Lower lobe of right lung (tissue), 2 donors: ENCODE data around the gene RAB13. TPM values are rescaled to one million over a fixed set of nuclear protein-coding genes. Genes with fewer than 3 reads are reported as not detected.

ENCODE experiments used
- ATAC-seq, 2 donors: fragments of 200-7000 bp; cut with Tn5 transposase; one replicate each; pipeline ENCODE4 v1.9.1; 2020 to 2022; ENCODE audit warnings: mild to moderate bottlenecking in 2 of 2, moderate library complexity in 2 of 2
- DNase-seq: peaks from one replicate; pipeline ENCODE4 v3.0.0-alpha.2; 2020
- H3K27ac ChIP-seq: fragments of 200-600 bp; one replicate; pipeline ENCODE4 v1.8.0; 2022
- H3K27me3 ChIP-seq: fragments of 200-600 bp; one replicate; pipeline ENCODE4 v1.8.0; 2022; ENCODE audit warnings: low read depth
- H3K36me3 ChIP-seq: fragments of 200-600 bp; one replicate; pipeline ENCODE4 v1.8.0; 2022; ENCODE audit warnings: mild to moderate bottlenecking
- H3K4me1 ChIP-seq: fragments of 200-600 bp; one replicate; pipeline ENCODE4 v1.8.0; 2022
- H3K4me3 ChIP-seq: fragments of 200-600 bp; one replicate; pipeline ENCODE4 v1.8.0; 2022; ENCODE audit warnings: mild to moderate bottlenecking
- H3K9me3 ChIP-seq: fragments of 200-600 bp; one replicate; pipeline ENCODE4 v1.8.0; 2022
- intact Hi-C: fragments of 100-400 bp; cut with DNase I; formaldehyde crosslinking; loops from one replicate; pipeline ENCODE4 v1.11.0; 2022
- total RNA-seq: library from RNA; stranded (reverse); fragmentation: NEBNext Ultra II Directional; extraction: Animal tissue kit (Norgen Biotek cat#: 25700); gene quantifications from one replicate; pipeline ENCODE4 v1.2.1, GENCODE V29; 2021
- TF ChIP-seq, protein P1 (sequence below): fragments of 200-600 bp; IDR thresholded peaks from one replicate; pipeline ENCODE4 v1.8.0; 2022; ENCODE audit warnings: antibody characterized with exemption, mild to moderate bottlenecking
- donor health status: DM: no; HTN: yes; CAD: no; lungs with severe emphysema.

Gene RAB13
- total RNA-seq, 1 donor from 2014 or later: 103 TPM

DNA sequence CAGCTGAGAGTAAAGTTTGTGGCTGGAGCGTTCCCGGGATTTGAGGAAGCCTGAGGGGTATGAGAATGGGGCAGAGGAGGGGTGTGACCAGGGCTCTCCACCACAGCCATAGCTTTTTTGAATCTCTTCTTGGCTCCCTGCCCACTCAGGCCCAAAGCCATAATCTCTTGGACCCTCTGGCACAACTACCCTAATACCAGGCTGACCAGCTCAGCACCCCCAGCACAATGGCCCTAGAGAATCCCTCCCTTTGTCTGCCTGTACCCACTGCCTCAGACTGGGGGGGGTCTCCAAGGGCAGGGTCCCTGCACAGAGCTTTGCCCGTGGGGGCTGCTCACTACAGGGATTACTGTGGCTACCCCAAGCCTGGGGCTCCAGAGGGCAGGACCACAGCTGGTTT is 47.1 kb downstream of the RAB13 start:
- ATAC-seq (no peak), DNase-seq (no peak)

GRCh38 chr1:153937331-153937730 is 48.8 kb downstream of the RAB13 start:
- Histone ChIP-seq H3K9me3 (no peaks in the 10 kb centered on the region), H3K4me3 (no peak overlapping the region), H3K27ac (no peak overlapping the region), H3K27me3 (no peaks in the 10 kb centered on the region), H3K36me3 (peaks cover 100% of the 10 kb centered on the region), H3K4me1 (no peaks in the 10 kb centered on the region)
- ATAC-seq (no peak), DNase-seq (no peak)
- intact Hi-C loops: no loop called here
- TF ChIP-seq, protein P1, sequence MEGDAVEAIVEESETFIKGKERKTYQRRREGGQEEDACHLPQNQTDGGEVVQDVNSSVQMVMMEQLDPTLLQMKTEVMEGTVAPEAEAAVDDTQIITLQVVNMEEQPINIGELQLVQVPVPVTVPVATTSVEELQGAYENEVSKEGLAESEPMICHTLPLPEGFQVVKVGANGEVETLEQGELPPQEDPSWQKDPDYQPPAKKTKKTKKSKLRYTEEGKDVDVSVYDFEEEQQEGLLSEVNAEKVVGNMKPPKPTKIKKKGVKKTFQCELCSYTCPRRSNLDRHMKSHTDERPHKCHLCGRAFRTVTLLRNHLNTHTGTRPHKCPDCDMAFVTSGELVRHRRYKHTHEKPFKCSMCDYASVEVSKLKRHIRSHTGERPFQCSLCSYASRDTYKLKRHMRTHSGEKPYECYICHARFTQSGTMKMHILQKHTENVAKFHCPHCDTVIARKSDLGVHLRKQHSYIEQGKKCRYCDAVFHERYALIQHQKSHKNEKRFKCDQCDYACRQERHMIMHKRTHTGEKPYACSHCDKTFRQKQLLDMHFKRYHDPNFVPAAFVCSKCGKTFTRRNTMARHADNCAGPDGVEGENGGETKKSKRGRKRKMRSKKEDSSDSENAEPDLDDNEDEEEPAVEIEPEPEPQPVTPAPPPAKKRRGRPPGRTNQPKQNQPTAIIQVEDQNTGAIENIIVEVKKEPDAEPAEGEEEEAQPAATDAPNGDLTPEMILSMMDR: no peak

More for the DNA sequence above, 47.1 kb downstream of the RAB13 start:
- Histone ChIP-seq H3K36me3 (peaks cover 97% of the 10 kb centered on the region), H3K4me3 (no peak overlapping the region), H3K27me3 (no peaks in the 10 kb centered on the region), H3K27ac (no peak overlapping the region), H3K4me1 (peaks cover 10% of the 10 kb centered on the region), H3K9me3 (no peaks in the 10 kb centered on the region)
- TF ChIP-seq, protein P1: no peak
- intact Hi-C loops: no loop called here

DNA sequence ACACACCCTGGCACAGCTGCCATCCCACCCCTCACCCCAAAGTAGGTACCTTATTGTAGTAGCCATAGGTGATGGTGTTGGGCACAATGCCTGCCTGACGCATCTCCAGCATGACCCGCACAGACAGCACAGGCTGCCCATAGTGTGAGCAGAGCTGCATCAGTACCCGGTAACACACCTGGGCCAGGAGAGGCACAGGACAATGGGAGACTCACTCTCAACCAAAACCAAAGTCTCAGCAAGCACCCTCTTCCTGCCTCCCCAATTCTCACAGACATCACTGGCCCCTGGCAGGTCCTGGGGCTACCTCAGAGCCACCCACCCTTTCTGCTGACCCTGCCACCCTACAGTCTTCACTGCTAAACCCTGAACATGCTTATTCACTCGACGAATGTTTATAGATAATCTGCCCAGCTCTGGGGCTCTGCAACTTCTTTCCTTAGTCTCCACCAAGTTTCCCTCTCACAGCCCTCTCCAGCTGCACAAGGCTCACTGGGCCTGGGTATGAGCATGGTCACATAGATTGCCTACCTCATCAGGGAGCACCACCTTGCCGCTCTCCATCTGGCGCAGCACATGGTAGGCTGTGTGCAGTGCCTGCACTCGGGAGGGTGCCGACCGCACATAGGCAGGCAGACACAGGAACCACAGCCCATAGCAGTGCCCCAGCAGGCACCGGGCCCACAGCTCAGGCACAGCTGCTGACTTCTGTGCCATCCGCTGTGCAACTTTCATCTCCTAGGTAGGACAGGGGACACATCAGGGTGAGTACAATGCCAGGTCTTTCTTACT is 49.9 kb downstream of the RAB13 start:
- DNase-seq (no peak), ATAC-seq (no peak)
- no peaks in the 10 kb centered on the region for H3K4me1 ChIP-seq
- no peaks in the 10 kb centered on the region for H3K9me3 ChIP-seq
- intact Hi-C loops: no loop called here
- peaks cover 95% of the 10 kb centered on the region for H3K36me3 ChIP-seq
- H3K27me3 ChIP-seq: no peaks in the 10 kb centered on the region
- H3K4me3 ChIP-seq: no peak overlapping the region
- TF ChIP-seq, protein P1: no peak
- H3K27ac ChIP-seq: no peak overlapping the region

GRCh38 chr1:153934746-153935145 is 51.4 kb downstream of the RAB13 start:
- intact Hi-C loops: no loop called here
- Histone ChIP-seq H3K36me3 (peaks cover 95% of the 10 kb centered on the region), H3K9me3 (no peaks in the 10 kb centered on the region), H3K4me3 (no peak overlapping the region), H3K27ac (no peak overlapping the region), H3K4me1 (no peaks in the 10 kb centered on the region), H3K27me3 (no peaks in the 10 kb centered on the region)
- DNase-seq (no peak), ATAC-seq (no peak)
- TF ChIP-seq, protein P1: no peak

DNA sequence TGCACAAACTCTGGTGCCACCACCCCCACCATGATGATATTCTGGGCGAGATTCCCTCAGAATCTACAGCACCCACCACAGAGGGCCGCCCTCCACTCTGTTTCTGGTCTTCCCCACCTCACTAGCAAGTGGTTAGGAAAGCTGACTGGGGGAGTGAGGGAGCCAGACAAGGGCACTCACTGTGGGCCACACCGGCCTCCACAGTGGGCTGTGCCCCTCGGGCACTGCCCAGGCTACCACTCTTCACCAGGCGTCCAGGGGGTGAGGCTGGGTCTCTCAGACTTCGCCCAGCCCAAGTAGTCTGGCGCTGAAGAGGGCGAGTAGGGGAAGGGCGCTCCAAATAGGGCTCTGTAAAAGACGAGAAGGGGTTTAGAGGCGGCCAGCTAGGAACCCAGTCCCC is 52.2 kb downstream of the RAB13 start:
- no peaks in the 10 kb centered on the region for H3K27me3 ChIP-seq
- no peaks in the 10 kb centered on the region for H3K9me3 ChIP-seq
- no peak overlapping the region for H3K27ac ChIP-seq
- peaks cover 2% of the 10 kb centered on the region for H3K4me1 ChIP-seq
- H3K4me3 ChIP-seq: no peak overlapping the region
- ATAC-seq: no peak
- H3K36me3 ChIP-seq: peaks cover 94% of the 10 kb centered on the region
- DNase-seq: no peak
- intact Hi-C loops: no loop called here
- TF ChIP-seq, protein P1: no peak
